GM19025 (cell line): ENCODE data around the gene TESK2.
"Not testable (repeated sequence)": the region's sequence is repeated elsewhere in the genome, so short reads cannot be mapped to it uniquely, and the experiment has no call there.

ENCODE experiments used
- ATAC-seq: cut with Tn5 transposase; IDR thresholded peaks from one replicate; pipeline ENCODE4 v1.9.1; 2021; ENCODE audit warnings: mild to moderate bottlenecking, low read depth, moderate library complexity; ENCODE audit not compliant: unreplicated experiment

TESK2 gene

GRCh38 chr1:45474194-45474593 lies 16.8 kb downstream of the TESK2 start:
- not testable (repeated sequence) for ATAC-seq

GRCh38 chr1:45473302-45473701 lies 17.7 kb downstream of the TESK2 start:
- no peak for ATAC-seq

GRCh38 chr1:45470306-45470798 lies 20.6 kb downstream of the TESK2 start:
- ATAC-seq = no peak

- peak; percentile 56 for ATAC-seq
These were observed 23.6 kb downstream of the TESK2 start for GRCh38 chr1:45467353-45467752.

GRCh38 chr1:45465277-45465676 lies 25.7 kb downstream of the TESK2 start:
- no peak for ATAC-seq

GRCh38 chr1:45458894-45459293 lies 32.1 kb downstream of the TESK2 start:
- no peak for ATAC-seq

- ATAC-seq = no peak
These were observed 34.4 kb downstream of the TESK2 start for GRCh38 chr1:45456531-45456930.

- no peak for ATAC-seq
These were observed 35.8 kb downstream of the TESK2 start for GRCh38 chr1:45455162-45455561.

GRCh38 chr1:45454464-45454863 lies 36.5 kb downstream of the TESK2 start:
- no peak for ATAC-seq

- ATAC-seq = no peak
These were observed 38.5 kb downstream of the TESK2 start for GRCh38 chr1:45452503-45452902.

- no peak for ATAC-seq
These were observed 42.6 kb downstream of the TESK2 start for GRCh38 chr1:45448357-45448756.

GRCh38 chr1:45446950-45447672 lies 43.9 kb downstream of the TESK2 start:
- ATAC-seq = no peak

- ATAC-seq = no peak
These were observed 44.4 kb downstream of the TESK2 start for GRCh38 chr1:45446530-45446929.

- ATAC-seq = no peak
These were observed 46.3 kb downstream of the TESK2 start for GRCh38 chr1:45444609-45445131.

GRCh38 chr1:45443580-45444446 lies 47.1 kb downstream of the TESK2 start:
- ATAC-seq = no peak

GRCh38 chr1:45442272-45442671 lies 48.7 kb downstream of the TESK2 start:
- ATAC-seq = no peak

- ATAC-seq = no peak
These were observed 53.6 kb downstream of the TESK2 start for GRCh38 chr1:45437323-45437722.

- ATAC-seq = no peak
These were observed 60.5 kb downstream of the TESK2 start for GRCh38 chr1:45430490-45430889.

- ATAC-seq = no peak
These were observed 61.3 kb downstream of the TESK2 start for GRCh38 chr1:45429561-45430159.

- no peak for ATAC-seq
These were observed 66.9 kb downstream of the TESK2 start for GRCh38 chr1:45423906-45424678.
